GM23338 (cell line): Measurements from ENCODE around the gene CNN2. TPM values are rescaled to one million over a fixed set of nuclear protein-coding genes. Genes with fewer than 3 reads are reported as not detected.

ENCODE experiments used
- ATAC-seq: fragments of 200-7000 bp; cut with Tn5 transposase; 3 replicates; pipeline ENCODE4 v1.9.1; 2020
- DNase-seq: peaks from one replicate; pipeline ENCODE4 v3.0.0-alpha.2; 2015; ENCODE audit warnings: low spot score
- H2AFZ ChIP-seq: fragments of 200-600 bp; sonication (generic); 2 replicates; pipeline ENCODE4 v1.8.0; 2016; ENCODE audit warnings: antibody characterized with exemption, mild to moderate bottlenecking, moderate library complexity
- H3F3A ChIP-seq: fragments of 200-600 bp; sonication (generic); replicated peaks from 2 replicates; pipeline ENCODE4 v1.8.0; 2017; ENCODE audit warnings: antibody characterized with exemption, mixed run types, low read depth
- H3K27ac ChIP-seq: fragments of 200-600 bp; sonication (generic); 2 replicates; pipeline ENCODE4 v1.6.1; 2016; ENCODE audit warnings: low read depth
- H3K27me3 ChIP-seq: fragments of 200-600 bp; sonication (generic); 2 replicates; pipeline ENCODE4 v1.8.0; 2016; ENCODE audit warnings: mild to moderate bottlenecking, mixed run types, moderate library complexity; ENCODE audit not compliant: insufficient read depth
- H3K36me3 ChIP-seq: fragments of 200-600 bp; sonication (generic); 2 replicates; pipeline ENCODE4 v1.8.0; 2016; ENCODE audit warnings: mild to moderate bottlenecking; ENCODE audit not compliant: insufficient read depth
- H3K4me1 ChIP-seq: fragments of 200-600 bp; sonication (generic); 2 replicates; pipeline ENCODE4 v1.8.0; 2016; ENCODE audit warnings: mild to moderate bottlenecking, moderate library complexity; ENCODE audit not compliant: insufficient read depth
- H3K4me2 ChIP-seq: fragments of 200-600 bp; sonication (generic); 2 replicates; pipeline ENCODE4 v1.7.1; 2017; ENCODE audit warnings: mixed run types
- H3K4me3 ChIP-seq: fragments of 200-600 bp; sonication (generic); 2 replicates; pipeline ENCODE4 v1.6.1; 2016; ENCODE audit warnings: mixed run types
- H3K79me2 ChIP-seq: fragments of 200-600 bp; sonication (generic); replicated peaks from 2 replicates; pipeline ENCODE4 v1.8.0; 2017; ENCODE audit warnings: mild to moderate bottlenecking; ENCODE audit not compliant: insufficient read depth
- H3K9me2 ChIP-seq: fragments of 200-600 bp; sonication (generic); 2 replicates; pipeline ENCODE4 v1.8.0; 2017; ENCODE audit not compliant: insufficient read depth
- H4K20me1 ChIP-seq: fragments of 200-600 bp; sonication (generic); replicated peaks from 2 replicates; pipeline ENCODE4 v1.8.0; 2017; ENCODE audit warnings: mild to moderate bottlenecking; ENCODE audit not compliant: insufficient read depth
- H3K27ac Mint-ChIP-seq: 2 replicates; pipeline ENCODE4 v1.8.0; 2020; ENCODE audit warnings: inconsistent platforms, mild to moderate bottlenecking, moderate library complexity, mixed read lengths
- H3K27me3 Mint-ChIP-seq: 3 replicates; pipeline ENCODE4 v1.8.0; 2022; ENCODE audit warnings: low read depth, mild to moderate bottlenecking, moderate library complexity, mixed read lengths, inconsistent platforms; ENCODE audit not compliant: insufficient read depth, poor library complexity
- H3K36me3 Mint-ChIP-seq: 3 replicates; pipeline ENCODE4 v1.8.0; 2021; ENCODE audit warnings: low read depth, mild to moderate bottlenecking, inconsistent platforms, moderate library complexity, mixed read lengths
- H3K4me1 Mint-ChIP-seq: 3 replicates; pipeline ENCODE4 v1.8.0; 2020; ENCODE audit warnings: mild to moderate bottlenecking, inconsistent platforms, mixed read lengths
- H3K4me3 Mint-ChIP-seq: 3 replicates; pipeline ENCODE4 v1.8.0; 2021; ENCODE audit warnings: moderate library complexity, mild to moderate bottlenecking, inconsistent platforms, mixed read lengths
- H3K9me3 Mint-ChIP-seq: 3 replicates; pipeline ENCODE4 v1.8.0; 2020; ENCODE audit warnings: moderate library complexity, mild to moderate bottlenecking, inconsistent platforms, mixed read lengths
- CTCF ChIP-seq, 2 experiments: fragments of 200-600 bp in 1 of 2; sonication (generic) in 1 of 2; conservative IDR thresholded peaks; 2 replicates each; pipeline versions ENCODE4 v1.5.1 to v1.6.1; 2016 to 2017; ENCODE audit warnings: antibody characterized with exemption in 2 of 2, low read depth in 2 of 2, mild to moderate bottlenecking in 2 of 2, moderate library complexity in 1 of 2
- EZH2 ChIP-seq: fragments of 200-600 bp; sonication (generic); IDR thresholded peaks from one replicate; pipeline ENCODE4 v1.8.0; 2017; ENCODE audit warnings: antibody characterized with exemption, mild to moderate bottlenecking, low read depth; ENCODE audit not compliant: unreplicated experiment
- EZH2phosphoT487 ChIP-seq: fragments of 200-600 bp; sonication (generic); IDR thresholded peaks from one replicate; pipeline ENCODE4 v1.8.1; 2018; ENCODE audit warnings: antibody characterized with exemption; ENCODE audit not compliant: unreplicated experiment
- JUNB ChIP-seq: IDR thresholded peaks from one replicate; pipeline ENCODE4 v1.6.1; 2016; ENCODE audit warnings: antibody characterized with exemption; ENCODE audit not compliant: unreplicated experiment
- NANOG ChIP-seq: IDR thresholded peaks from 2 replicates; pipeline ENCODE4 v1.6.1; 2016; ENCODE audit warnings: antibody characterized with exemption, borderline replicate concordance
- POLR2AphosphoS5 ChIP-seq: IDR thresholded peaks from 2 replicates; pipeline ENCODE4 v1.6.1; 2016; ENCODE audit warnings: antibody characterized with exemption, low read depth
- REST ChIP-seq: IDR thresholded peaks from one replicate; pipeline ENCODE4 v1.6.1; 2018; ENCODE audit warnings: antibody characterized with exemption; ENCODE audit not compliant: unreplicated experiment
- STAT1 ChIP-seq: IDR thresholded peaks from one replicate; pipeline ENCODE4 v1.6.1; 2016; ENCODE audit warnings: antibody characterized with exemption; ENCODE audit not compliant: unreplicated experiment
- ZNF331 ChIP-seq: fragments of 250-450 bp; sonication (Bioruptor Pico); IDR thresholded peaks from 2 replicates; pipeline ENCODE4 v1.5.0; 2020; ENCODE audit warnings: low read depth, mild to moderate bottlenecking, moderate library complexity
- polyA plus RNA-seq: library from polyadenylated mRNA; unstranded; fragments of >200 nt; fragmentation: Nextera tagmentation; extraction: Ambion mirVana; gene quantifications from 2 replicates; pipeline ENCODE4 v1.2.1, GENCODE V29; 2016
- total RNA-seq: library from RNA; depleted of rRNA; stranded (reverse); fragments of >200 nt; shearing (Covaris generic); gene quantifications from 2 replicates; pipeline ENCODE4 v1.2.3, GENCODE V29; 2014
- TF ChIP-seq, protein P1 (sequence below): IDR thresholded peaks from 2 replicates; pipeline ENCODE4 v1.6.1; 2016; ENCODE audit warnings: antibody characterized with exemption
- TF ChIP-seq, protein P2 (sequence below): fragments of 250-450 bp; sonication (Bioruptor Pico); IDR thresholded peaks from 2 replicates; pipeline ENCODE4 v1.5.0; 2020; ENCODE audit warnings: mild to moderate bottlenecking, moderate library complexity

The CNN2 gene
- total and polyA plus RNA-seq, 2 experiments from 2014 or later = 330 to 392 TPM

DNA sequence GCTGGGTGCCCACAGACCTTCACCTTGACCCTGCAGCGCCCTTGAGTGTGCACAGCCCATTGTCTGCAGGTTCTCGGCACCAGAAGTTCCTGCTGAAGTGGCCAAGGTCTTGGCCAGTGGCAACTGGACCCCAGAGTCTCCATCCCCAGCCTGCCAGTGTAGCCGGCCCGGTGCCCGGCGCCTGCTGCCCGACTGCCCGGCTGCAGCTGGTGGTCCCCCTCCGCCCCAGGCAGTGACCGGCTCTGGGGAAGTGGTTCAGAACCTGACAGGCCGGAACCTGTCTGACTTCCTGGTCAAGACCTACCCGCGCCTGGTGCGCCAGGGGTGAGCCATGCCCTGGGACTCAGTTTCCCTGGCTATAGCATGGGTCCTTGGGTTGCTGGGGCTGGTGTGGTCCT, 28.6 kb downstream of the CNN2 start:
- Histone ChIP-seq H3K4me2 (no peak overlapping the region), H3K4me1 (no peaks in the 10 kb centered on the region), H3K79me2 (no peaks in the 10 kb centered on the region), H3K27ac (no peak overlapping the region), H3K36me3 (peaks cover 18% of the 10 kb centered on the region), H3K9me2 (no peaks in the 10 kb centered on the region), H3K27me3 (no peaks in the 10 kb centered on the region), H2AFZ (no peak overlapping the region), H3K4me3 (no peak overlapping the region), H4K20me1 (no peaks in the 10 kb centered on the region), H3F3A (no peaks in the 10 kb centered on the region; the same call in 1 of the 2 replicates)
- peaks cover 45% of the 10 kb centered on the region for H3K36me3 Mint-ChIP-seq
- ATAC-seq (no peak), DNase-seq (no peak)
- TF ChIP-seq CTCF (conservative IDR thresholded peaks at IDR 0.05; ENCODE audit: low read depth in 2 of 2) = no peak
- TF ChIP-seq EZH2phosphoT487 = no peak
- TF ChIP-seq EZH2 = no peak
- TF ChIP-seq POLR2AphosphoS5 = no peak
- no peak for TF ChIP-seq STAT1
- no peak for TF ChIP-seq JUNB
- no peak for TF ChIP-seq ZNF331 (CRISPR knock-in tag)
- TF ChIP-seq, protein P1, sequence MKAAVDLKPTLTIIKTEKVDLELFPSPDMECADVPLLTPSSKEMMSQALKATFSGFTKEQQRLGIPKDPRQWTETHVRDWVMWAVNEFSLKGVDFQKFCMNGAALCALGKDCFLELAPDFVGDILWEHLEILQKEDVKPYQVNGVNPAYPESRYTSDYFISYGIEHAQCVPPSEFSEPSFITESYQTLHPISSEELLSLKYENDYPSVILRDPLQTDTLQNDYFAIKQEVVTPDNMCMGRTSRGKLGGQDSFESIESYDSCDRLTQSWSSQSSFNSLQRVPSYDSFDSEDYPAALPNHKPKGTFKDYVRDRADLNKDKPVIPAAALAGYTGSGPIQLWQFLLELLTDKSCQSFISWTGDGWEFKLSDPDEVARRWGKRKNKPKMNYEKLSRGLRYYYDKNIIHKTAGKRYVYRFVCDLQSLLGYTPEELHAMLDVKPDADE = no peak
- no peak for TF ChIP-seq REST
- TF ChIP-seq, protein P2, sequence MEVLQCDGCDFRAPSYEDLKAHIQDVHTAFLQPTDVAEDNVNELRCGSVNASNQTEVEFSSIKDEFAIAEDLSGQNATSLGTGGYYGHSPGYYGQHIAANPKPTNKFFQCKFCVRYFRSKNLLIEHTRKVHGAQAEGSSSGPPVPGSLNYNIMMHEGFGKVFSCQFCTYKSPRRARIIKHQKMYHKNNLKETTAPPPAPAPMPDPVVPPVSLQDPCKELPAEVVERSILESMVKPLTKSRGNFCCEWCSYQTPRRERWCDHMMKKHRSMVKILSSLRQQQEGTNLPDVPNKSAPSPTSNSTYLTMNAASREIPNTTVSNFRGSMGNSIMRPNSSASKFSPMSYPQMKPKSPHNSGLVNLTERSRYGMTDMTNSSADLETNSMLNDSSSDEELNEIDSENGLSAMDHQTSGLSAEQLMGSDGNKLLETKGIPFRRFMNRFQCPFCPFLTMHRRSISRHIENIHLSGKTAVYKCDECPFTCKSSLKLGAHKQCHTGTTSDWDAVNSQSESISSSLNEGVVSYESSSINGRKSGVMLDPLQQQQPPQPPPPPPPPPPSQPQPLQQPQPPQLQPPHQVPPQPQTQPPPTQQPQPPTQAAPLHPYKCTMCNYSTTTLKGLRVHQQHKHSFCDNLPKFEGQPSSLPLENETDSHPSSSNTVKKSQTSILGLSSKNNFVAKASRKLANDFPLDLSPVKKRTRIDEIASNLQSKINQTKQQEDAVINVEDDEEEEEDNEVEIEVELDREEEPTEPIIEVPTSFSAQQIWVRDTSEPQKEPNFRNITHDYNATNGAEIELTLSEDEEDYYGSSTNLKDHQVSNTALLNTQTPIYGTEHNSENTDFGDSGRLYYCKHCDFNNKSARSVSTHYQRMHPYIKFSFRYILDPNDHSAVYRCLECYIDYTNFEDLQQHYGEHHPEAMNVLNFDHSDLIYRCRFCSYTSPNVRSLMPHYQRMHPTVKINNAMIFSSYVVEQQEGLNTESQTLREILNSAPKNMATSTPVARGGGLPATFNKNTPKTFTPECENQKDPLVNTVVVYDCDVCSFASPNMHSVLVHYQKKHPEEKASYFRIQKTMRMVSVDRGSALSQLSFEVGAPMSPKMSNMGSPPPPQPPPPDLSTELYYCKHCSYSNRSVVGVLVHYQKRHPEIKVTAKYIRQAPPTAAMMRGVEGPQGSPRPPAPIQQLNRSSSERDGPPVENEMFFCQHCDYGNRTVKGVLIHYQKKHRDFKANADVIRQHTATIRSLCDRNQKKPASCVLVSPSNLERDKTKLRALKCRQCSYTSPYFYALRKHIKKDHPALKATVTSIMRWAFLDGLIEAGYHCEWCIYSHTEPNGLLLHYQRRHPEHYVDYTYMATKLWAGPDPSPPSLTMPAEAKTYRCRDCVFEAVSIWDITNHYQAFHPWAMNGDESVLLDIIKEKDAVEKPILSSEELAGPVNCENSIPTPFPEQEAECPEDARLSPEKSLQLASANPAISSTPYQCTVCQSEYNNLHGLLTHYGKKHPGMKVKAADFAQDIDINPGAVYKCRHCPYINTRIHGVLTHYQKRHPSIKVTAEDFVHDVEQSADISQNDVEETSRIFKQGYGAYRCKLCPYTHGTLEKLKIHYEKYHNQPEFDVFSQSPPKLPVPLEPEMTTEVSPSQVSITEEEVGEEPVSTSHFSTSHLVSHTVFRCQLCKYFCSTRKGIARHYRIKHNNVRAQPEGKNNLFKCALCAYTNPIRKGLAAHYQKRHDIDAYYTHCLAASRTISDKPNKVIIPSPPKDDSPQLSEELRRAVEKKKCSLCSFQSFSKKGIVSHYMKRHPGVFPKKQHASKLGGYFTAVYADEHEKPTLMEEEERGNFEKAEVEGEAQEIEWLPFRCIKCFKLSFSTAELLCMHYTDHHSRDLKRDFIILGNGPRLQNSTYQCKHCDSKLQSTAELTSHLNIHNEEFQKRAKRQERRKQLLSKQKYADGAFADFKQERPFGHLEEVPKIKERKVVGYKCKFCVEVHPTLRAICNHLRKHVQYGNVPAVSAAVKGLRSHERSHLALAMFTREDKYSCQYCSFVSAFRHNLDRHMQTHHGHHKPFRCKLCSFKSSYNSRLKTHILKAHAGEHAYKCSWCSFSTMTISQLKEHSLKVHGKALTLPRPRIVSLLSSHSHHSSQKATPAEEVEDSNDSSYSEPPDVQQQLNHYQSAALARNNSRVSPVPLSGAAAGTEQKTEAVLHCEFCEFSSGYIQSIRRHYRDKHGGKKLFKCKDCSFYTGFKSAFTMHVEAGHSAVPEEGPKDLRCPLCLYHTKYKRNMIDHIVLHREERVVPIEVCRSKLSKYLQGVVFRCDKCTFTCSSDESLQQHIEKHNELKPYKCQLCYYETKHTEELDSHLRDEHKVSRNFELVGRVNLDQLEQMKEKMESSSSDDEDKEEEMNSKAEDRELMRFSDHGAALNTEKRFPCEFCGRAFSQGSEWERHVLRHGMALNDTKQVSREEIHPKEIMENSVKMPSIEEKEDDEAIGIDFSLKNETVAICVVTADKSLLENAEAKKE (CRISPR knock-in tag) = no peak
- TF ChIP-seq NANOG = no peak
- peaks cover 13% of the 10 kb centered on the region for H3K27me3 Mint-ChIP-seq
- no peaks in the 10 kb centered on the region for H3K4me1 Mint-ChIP-seq
- H3K9me3 Mint-ChIP-seq = peaks cover 31% of the 10 kb centered on the region
- no peak overlapping the region for H3K27ac Mint-ChIP-seq
- no peak overlapping the region for H3K4me3 Mint-ChIP-seq
